HEK293T (cell line): Measurements from ENCODE around the gene ERBB4.

ENCODE experiments used
- ARNT ChIP-seq: fragments of 450-650 bp; IDR thresholded peaks from 2 replicates; pipeline ENCODE4 v1.6.1; 2017; ENCODE audit warnings: mild to moderate bottlenecking
- ELF4 ChIP-seq: fragments of 450-650 bp; IDR thresholded peaks from 2 replicates; pipeline ENCODE4 v1.6.1; 2017; ENCODE audit warnings: antibody characterized with exemption
- FOXM1 ChIP-seq: fragments of 450-650 bp; IDR thresholded peaks from 2 replicates; pipeline ENCODE4 v1.6.1; 2017; ENCODE audit warnings: mild to moderate bottlenecking, borderline replicate concordance

- TF ChIP-seq ARNT (no peak), FOXM1 (no peak), ELF4 (no peak)
Measured at GRCh38 chr2:212022966-212023365, 515.6 kb downstream of the ERBB4 start.
